HuH-7.5 (cell line): ENCODE results near the gene SUMO1.
"Not testable (repeated sequence)": the region's sequence is repeated elsewhere in the genome, so short reads cannot be mapped to it uniquely, and the experiment has no call there.

Source experiments
- DNase-seq: peaks from one replicate; pipeline ENCODE4 v3.0.0; 2011; ENCODE audit warnings: low spot score

SUMO1 gene

DNA sequence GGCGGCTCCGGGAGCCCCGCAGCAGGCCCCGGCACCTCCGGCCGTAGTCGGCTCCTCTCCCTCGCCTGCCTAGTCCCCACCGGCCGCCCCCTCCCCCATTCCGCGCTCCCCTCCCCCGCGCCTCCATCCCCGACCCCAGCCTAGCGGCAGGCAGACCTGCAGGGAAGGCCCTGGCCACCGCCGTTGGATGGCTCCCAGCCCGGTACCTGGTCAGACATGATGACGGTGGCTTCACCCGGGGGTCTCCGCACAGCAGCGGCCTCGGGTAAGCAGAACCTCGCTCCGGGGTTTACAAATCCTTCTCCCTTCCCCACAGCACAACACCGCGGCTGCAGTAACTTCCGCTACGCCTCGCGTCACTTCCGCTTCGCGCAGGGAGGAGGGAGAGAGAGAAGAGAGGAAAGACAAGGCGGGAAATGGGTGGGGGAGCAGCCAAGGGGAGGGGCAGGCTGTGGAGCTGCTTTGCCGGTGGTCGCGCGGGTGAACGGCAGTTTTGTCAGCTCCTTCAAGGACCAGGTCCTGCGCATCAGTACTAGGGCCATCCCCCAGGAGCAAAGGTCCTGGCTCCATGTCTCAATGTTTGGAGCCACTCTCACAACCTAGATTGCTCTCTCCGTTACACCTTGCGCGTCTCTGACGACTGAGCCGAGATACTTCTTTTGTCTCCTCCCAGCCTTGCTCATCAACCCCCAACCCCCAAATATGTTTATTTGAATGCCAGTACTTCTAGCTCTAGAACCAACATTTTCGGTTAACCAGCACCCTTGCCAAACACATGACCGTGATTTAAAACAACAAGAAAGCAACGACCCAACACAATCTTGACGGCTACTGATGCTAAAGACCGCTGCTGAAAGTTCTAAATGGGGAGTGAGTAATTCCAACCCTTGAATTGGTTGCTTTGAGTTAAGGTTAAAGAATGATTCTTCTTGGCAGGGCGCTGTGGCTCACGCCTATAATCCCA, at the start of gene SUMO1:
SUMO1 (minus strand) TSS at position 364 of the 964 bp plus-strand sequence; CDS start at position 218, 146 bp downstream.
- DNase-seq: peak; percentile 79

DNA sequence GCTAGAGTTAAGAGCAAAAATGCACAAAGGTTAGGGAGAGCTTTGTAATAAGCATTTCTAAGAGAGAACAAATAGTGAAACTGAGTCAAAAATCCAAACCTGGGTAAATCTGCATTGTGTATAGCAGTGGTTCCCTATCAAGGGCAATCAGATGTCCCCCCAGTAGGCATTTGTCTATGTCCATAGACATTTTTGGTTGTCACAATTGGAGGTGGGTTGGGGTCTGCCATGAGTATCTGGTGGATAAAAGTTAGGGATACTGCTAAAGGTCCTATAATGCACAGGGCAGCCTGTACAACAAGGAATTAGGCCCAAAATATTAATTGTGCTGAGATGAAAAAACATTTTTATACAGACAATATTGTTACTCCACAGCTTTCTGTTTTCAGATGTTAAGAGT, 48.2 kb upstream of the SUMO1 start:
- no peak for DNase-seq

GRCh38 chr2:202278944-202279343, 40.5 kb upstream of the SUMO1 start:
- peak; percentile 18 for DNase-seq

- no peak for DNase-seq
These were observed 39.8 kb upstream of the SUMO1 start for GRCh38 chr2:202278036-202278760.

DNA sequence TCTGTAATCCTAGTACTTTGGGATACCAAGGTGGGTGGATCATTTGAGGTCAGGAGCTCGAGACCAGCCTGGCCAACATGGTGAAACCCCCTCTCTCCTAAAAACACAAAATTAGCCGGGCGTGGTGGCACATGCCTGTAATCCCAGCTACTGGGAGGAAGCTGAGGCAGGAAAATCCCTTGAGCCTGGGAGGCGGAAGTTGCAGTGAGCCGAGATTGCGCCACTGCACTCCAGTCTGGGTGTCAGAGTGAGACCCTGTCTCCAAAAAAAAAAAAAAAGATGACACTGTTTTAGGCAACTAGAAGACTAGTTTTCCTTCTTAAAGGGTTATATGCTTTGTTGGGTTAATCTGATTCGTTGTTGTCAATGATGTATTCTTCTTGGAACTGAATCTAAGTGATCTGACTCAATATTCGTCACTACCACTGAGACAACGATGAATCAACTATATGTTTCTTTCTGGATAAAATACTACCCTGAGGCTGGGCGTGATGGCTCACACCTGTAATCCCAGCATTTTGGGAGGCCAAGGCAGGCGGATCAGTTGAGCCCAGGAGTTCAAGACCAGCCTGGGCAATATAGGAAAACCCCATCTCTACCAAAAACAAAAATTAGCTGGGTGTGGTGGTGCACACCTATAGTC, 37.8 kb upstream of the SUMO1 start:
- DNase-seq: not testable (repeated sequence)

GRCh38 chr2:202270487-202270886, 32.1 kb upstream of the SUMO1 start:
- no peak for DNase-seq

GRCh38 chr2:202269585-202269984, 31.2 kb upstream of the SUMO1 start:
- no peak for DNase-seq

DNA sequence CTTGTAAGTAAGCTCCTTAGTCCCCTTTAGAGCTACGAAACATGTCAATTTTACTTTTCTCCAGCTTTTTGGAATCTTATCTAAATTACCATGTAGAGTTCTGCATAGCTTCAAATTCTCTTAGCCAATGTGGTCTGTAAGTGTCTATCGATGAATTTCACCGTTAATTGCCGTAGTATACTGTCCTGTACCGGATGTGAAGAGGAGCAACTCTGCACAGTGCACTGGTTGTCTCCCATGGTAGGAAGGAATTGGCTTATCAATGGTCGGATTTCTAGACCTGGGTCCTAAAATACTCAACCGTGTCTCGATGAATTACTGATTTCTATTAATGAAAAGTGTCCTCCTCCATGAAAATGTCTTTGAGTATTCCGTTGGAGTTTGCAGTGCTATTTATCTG, 29.1 kb upstream of the SUMO1 start:
- no peak for DNase-seq

DNA sequence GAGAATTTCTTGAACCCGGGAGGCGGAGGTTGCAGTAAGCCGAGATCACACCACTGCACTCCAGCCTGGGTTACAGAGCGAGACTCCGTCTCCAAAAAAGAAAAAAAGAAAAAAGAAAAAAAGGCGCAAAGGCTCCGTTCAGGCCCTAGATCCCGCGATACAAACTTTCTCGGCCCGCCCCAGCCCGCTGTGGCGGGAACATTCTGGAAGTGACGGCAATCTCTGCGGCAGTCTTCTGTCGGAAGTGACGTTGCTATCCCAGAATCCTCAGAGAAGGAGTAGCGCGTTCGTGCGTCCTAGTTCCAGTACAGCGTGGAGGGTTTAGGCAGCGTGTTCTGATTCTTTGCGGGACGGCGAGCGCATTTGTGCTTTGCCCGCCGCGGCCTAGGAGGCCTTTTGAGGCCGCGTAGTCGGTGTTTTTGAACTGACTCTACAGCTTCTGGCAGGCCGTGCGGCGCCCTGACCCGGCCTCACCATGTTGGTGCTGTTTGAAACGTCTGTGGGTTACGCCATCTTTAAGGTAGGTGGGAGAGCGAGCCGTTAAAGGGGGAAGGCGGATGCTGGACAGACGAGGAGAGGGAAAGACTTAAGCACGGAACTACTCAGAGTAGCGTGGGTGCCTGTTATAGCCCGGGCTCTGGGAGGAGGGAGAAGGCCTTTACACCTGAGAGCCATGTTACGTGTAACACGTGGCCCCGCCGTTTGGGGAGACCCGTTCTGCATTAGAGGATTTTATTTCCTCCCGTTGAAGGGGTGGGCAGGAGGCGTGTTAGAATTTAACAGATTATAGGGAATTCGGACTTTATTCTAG, 27.3 kb upstream of the SUMO1 start, which contains the start of gene NOP58:
NOP58 (plus strand) TSS at position 297 of the 811 bp plus-strand sequence; CDS start at position 476, 179 bp downstream.
- peak; percentile 69 for DNase-seq

GRCh38 chr2:202261531-202261930, 23.1 kb upstream of the SUMO1 start:
- DNase-seq: no peak

GRCh38 chr2:202251494-202251893, 13.1 kb upstream of the SUMO1 start:
- DNase-seq: no peak

GRCh38 chr2:202249521-202250253, 11.3 kb upstream of the SUMO1 start:
- no peak for DNase-seq

DNA sequence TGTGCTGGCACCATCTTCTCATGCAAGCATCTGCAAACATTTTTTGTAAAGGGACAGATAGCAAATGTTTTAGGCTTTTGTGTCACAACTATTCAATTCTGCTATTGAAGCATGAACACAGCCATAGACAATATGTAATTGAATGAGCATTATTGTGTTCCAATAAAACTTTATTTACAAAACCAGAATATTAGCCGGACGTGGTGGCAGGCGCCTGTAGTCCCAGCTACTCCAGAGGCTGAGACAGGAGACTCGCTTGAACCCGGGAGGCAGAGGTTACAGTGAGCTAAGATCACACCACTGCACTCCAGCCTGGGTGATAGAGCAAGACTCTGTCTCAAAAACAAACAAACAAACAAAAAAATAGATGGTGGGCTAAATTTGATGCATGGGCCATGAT, 9.3 kb upstream of the SUMO1 start:
- DNase-seq: not testable (repeated sequence)

DNA sequence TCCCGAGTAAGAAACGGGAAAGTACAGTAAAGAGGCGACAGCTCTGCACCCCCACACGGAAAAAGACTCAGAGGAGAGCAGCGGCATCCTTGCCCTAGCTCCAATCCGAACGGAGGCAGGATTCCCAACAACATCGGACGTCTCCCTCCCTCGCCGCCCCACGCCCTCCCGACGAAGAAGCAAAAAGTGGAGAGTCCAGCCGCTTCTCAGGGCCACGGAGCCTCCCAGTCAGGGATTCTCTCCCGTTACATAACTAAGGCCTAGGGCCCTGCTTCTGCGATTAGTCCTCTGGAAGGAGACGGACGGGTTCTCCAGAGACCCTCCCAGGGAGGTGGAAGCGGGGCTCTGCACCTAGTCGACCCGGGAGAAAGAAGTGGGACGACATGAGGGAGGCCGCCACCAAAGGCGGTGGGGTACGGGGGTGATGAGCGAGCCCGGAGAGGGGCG, 587 bp downstream of the SUMO1 start:
- peak; percentile 42 for DNase-seq

GRCh38 chr2:202221873-202222272, 16.5 kb downstream of the SUMO1 start:
- DNase-seq: no peak

DNA sequence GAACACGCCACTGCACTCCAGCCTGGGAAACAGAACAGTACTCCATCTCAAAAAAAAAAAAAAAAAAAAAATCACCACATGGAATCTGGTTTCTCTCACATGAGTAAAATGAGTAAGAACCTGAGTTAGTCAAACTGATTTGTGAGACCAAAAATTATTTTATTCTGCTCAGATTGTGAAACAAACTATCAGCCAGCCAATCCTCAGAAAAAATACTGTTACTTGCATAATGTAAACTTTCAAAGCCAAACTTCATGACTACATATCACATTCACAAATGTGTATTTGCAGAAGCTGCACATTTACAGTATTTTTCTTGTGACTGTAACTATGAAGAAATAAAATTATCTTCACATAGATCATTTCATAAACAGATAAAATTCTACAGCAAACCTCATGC, 23.2 kb downstream of the SUMO1 start:
- no peak for DNase-seq

DNA sequence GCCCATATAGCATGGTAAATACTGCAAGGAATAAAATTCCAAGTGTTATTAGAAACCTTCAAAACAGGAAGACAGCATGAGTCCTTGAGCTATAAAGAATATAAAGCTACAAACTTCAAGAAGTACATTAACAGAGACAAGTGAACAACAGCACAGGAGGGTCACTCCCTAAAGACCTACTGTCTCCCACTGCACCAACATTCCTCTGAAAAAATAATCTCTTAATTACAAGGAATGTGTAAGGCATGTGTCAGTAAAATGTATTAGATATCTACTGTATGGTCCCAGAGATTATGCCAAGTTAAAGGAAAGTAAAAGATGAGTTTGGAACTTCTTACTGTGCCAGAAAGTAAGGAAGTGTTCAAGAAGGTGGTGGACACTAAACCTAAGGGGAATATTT, 29.9 kb downstream of the SUMO1 start:
- no peak for DNase-seq

GRCh38 chr2:202204855-202205254, 33.5 kb downstream of the SUMO1 start:
- no peak for DNase-seq

GRCh38 chr2:202203348-202203747, 35.0 kb downstream of the SUMO1 start:
- no peak for DNase-seq

GRCh38 chr2:202201220-202202160, 36.9 kb downstream of the SUMO1 start:
- no peak for DNase-seq
